BJ (cell line): ENCODE measurements around the gene REPIN1. TPM values are rescaled to one million over a fixed set of nuclear protein-coding genes. Genes with fewer than 3 reads are reported as not detected.

Experiments
- CTCF ChIA-PET: fragments of 350-600 bp; formaldehyde crosslinking; extraction: SDS; loops from one replicate; lab custom pipeline; 2021; ENCODE audit warnings: antibody characterized with exemption, inconsistent platforms; lab: Yijun Ruan, JAX
- POLR2A ChIA-PET: fragments of 300-600 bp; sonication (Branson Sonifier 250); formaldehyde crosslinking; extraction: SDS; loops from one replicate; lab custom pipeline; 2021; ENCODE audit warnings: antibody characterized with exemption; lab: Charles Lee
- DNase-seq: peaks from one replicate; pipeline ENCODE4 v3.0.0-alpha.2; 2011; ENCODE audit warnings: low read depth
- H3K27me3 ChIP-seq: 2 replicates; pipeline ENCODE4 v1.6.0; 2011; ENCODE audit warnings: low read length; ENCODE audit not compliant: control insufficient read depth, insufficient read depth
- H3K36me3 ChIP-seq: 2 replicates; pipeline ENCODE4 v1.5.1; 2011; ENCODE audit warnings: low read length; ENCODE audit not compliant: control insufficient read depth, insufficient read depth
- H3K4me3 ChIP-seq: 2 replicates; pipeline ENCODE4 v1.5.1; 2011; ENCODE audit warnings: low read depth, mild to moderate bottlenecking, control low read depth, low read length
- polyA plus RNA-seq: library from polyadenylated mRNA; depleted of rRNA; stranded (reverse); fragments of >200 nt; gene quantifications from 2 replicates; pipeline ENCODE4 v1.2.3, GENCODE V29; 2011
- TF ChIP-seq, protein P1 (sequence below): IDR thresholded peaks from 2 replicates; pipeline ENCODE4 v1.5.1; 2011; ENCODE audit warnings: low read depth, mild to moderate bottlenecking, control low read depth, inconsistent platforms, low read length, moderate library complexity; ENCODE audit not compliant: insufficient read depth

The REPIN1 gene
- polyA plus RNA-seq, 1 experiment: 65.7 TPM

DNA sequence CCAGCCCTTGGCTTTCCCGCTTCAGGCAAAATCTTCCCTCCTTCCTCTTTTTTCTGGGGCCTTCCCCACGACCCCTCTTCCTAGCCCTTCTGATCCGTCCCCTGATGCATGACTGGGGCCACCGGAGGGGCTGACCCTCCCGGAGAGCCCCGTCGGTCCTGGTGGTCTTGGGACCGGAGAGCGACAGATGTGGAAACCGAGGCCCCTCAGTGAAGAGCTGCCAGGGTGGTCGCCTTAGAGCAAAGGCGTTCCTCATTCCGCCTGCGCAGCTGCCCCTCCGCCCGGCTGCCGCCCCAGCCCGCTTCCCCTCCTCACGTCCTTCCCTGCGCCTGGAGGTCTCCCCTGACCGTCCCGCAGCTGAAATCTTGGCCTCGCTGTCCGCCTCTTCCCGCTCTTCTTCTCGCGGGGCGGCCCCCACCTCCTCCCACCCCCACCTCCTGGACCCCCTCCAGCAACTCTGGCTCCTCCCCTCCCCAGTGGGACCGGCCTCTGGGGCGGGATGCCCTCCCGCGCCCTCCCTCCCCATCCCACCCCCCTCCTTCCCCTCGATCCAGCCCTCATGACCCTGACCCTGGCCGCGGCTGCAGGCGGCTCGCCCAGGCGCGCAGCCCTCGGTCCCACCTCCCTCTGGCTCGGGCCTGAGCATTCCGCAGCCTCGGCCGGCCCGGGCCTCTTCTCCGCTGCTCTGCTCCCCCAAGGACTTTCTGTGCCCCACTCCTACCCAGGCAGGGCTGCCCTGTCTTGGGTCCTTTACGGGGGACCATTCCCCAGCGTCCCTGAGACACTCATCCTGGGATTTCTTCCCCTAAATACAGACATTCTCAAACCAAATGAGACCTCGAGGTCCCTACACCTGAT, 27.1 kb upstream of the REPIN1 start, which contains the start of gene RARRES2:
TSS of gene RARRES2 (minus strand) at position 367 of the 858 bp plus-strand sequence. CDS start 1,020 bp downstream, outside the sequence.
- CTCF ChIA-PET: interaction anchor here (1.9 kb wide), 1 partner anchor 80 kb away, joined by 5 read pairs; no protein-coding TSS in a partner anchor
- no peak for DNase-seq
- TF ChIP-seq, protein P1, sequence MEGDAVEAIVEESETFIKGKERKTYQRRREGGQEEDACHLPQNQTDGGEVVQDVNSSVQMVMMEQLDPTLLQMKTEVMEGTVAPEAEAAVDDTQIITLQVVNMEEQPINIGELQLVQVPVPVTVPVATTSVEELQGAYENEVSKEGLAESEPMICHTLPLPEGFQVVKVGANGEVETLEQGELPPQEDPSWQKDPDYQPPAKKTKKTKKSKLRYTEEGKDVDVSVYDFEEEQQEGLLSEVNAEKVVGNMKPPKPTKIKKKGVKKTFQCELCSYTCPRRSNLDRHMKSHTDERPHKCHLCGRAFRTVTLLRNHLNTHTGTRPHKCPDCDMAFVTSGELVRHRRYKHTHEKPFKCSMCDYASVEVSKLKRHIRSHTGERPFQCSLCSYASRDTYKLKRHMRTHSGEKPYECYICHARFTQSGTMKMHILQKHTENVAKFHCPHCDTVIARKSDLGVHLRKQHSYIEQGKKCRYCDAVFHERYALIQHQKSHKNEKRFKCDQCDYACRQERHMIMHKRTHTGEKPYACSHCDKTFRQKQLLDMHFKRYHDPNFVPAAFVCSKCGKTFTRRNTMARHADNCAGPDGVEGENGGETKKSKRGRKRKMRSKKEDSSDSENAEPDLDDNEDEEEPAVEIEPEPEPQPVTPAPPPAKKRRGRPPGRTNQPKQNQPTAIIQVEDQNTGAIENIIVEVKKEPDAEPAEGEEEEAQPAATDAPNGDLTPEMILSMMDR: no peak
- Histone ChIP-seq H3K27me3 (peaks cover 20% of the 10 kb centered on the region), H3K36me3 (no peaks in the 10 kb centered on the region), H3K4me3 (peak within 1 kb of the TSS; percentile 17; the same call in 1 of the 2 replicates)
- POLR2A ChIA-PET: no interaction called here

DNA sequence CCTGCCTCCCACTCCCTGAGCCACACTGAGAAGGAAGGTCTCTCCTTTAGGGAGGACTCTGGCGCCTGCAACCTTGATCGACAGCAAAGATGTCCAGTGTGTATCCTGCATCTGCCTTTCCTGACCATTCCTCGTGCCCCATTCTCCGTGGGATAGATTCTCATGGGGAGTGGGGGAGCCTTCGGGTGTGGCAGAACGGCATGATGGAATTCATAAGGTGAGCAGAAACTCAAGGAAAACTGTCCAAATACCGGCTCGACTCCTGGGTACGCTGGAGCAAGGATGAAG, 26.6 kb upstream of the REPIN1 start:
- no peaks in the 10 kb centered on the region for H3K36me3 ChIP-seq
- POLR2A ChIA-PET: no interaction called here
- TF ChIP-seq, protein P1: no peak
- H3K4me3 ChIP-seq: no peak overlapping the region
- CTCF ChIA-PET: no interaction called here
- peaks cover 20% of the 10 kb centered on the region for H3K27me3 ChIP-seq
- no peak for DNase-seq

DNA sequence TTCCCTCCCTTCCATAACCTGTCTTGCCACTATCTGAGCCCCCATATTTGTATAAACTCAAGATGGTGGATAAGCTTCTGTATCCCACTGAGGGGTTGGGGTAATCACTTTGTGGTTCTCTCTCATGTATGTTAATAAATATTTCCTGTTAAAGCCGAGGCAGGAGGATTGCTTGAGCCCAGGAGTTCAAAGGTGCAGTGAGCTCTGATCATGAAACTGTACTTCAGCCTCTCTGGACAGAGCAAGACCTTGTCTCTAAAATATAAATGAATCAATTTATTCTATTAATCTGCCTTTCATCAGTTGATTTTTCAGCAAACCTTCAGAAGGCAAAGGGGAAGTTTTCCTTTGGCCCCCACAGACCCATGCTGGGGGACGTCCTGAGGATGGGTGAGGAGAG, 25.4 kb upstream of the REPIN1 start:
- CTCF ChIA-PET: interaction anchor here (1.5 to 4.8 kb wide), 2 partner anchors 10 to 13 kb away, joined by 4 to 27 read pairs; no protein-coding TSS in a partner anchor
- DNase-seq: no peak
- no peak overlapping the region for H3K4me3 ChIP-seq
- no peaks in the 10 kb centered on the region for H3K36me3 ChIP-seq
- POLR2A ChIA-PET: no interaction called here
- TF ChIP-seq, protein P1: no peak
- peaks cover 20% of the 10 kb centered on the region for H3K27me3 ChIP-seq

DNA sequence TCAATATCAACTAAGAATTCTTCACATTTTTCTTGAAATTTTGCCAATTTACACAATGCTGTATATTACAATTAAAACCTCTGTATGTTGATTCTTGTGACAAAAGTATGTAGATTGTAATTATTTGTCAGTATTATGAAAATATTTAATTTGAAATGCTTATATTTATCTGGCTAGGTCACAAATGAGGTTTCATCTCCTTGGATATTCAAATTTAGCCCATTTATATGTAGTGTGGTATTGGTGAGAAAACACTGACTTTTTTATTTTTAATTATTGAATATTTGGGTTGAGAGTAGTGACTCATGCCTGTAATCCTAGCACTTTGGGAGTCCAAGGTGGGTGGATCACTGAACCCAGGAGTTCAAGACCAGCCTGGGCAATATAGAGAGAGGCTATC, 24.3 kb upstream of the REPIN1 start:
- ChIA-PET POLR2A (no interaction called here), CTCF (interaction anchor here (1.5 to 4.8 kb wide), 2 partner anchors 9 to 12 kb away, joined by 4 to 27 read pairs; no protein-coding TSS in a partner anchor)
- Histone ChIP-seq H3K36me3 (no peaks in the 10 kb centered on the region), H3K27me3 (peaks cover 20% of the 10 kb centered on the region), H3K4me3 (no peak overlapping the region)
- TF ChIP-seq, protein P1: no peak
- no peak for DNase-seq

DNA sequence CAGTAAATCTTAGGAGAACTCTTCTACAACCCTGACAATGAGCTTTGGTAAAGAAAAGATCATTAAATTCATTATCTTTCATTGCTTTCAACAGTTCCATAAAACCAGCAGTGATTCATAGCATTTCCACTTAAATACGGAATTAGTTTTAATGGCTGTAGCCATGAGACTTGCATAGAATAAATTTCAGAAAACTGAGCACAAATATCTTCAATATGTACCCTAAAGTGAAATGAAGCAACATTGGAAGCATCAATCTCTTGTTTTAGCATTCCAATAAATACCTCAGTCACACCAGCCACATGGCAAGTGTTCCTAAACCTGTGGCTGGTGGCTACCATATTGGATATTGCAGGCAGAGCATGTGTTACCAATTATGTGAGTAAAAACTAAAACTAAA, 23.6 kb upstream of the REPIN1 start:
- Histone ChIP-seq H3K36me3 (no peaks in the 10 kb centered on the region), H3K27me3 (peaks cover 20% of the 10 kb centered on the region), H3K4me3 (no peak overlapping the region)
- CTCF ChIA-PET: interaction anchor here (4.8 kb wide), 1 partner anchor 11 kb away, joined by 27 read pairs; no protein-coding TSS in a partner anchor
- POLR2A ChIA-PET: no interaction called here
- peak; percentile 75 for DNase-seq
- TF ChIP-seq, protein P1: no peak
